Central memory CD8-positive, alpha-beta T cell (primary cell): ENCODE measurements around the gene KLC4.
A peak's percentile ranks its signal among the peaks of the same experiment; 100 is the strongest.

Experiments used
- ATAC-seq: fragments of 150-1000 bp; cut with Tn5 transposase; replicated peaks from 2 replicates; pipeline ENCODE4 v1.10.0; 2022; ENCODE audit warnings: mild to moderate bottlenecking, moderate FRiP score, moderate number of reproducible peaks; ENCODE audit not compliant: poor library complexity, severe bottlenecking; ENCODE audit errors: extremely low read depth
- DNase-seq, 2 donors: peaks; one replicate each; pipeline ENCODE4 v3.0.0; 2021; ENCODE audit warnings: low spot score in 2 of 2
- H3K27ac Mint-ChIP-seq: one replicate; pipeline ENCODE4 v1.8.0; 2022; ENCODE audit warnings: low read depth, mild to moderate bottlenecking, moderate library complexity, mixed read lengths
- H3K27me3 Mint-ChIP-seq: one replicate; pipeline ENCODE4 v1.8.0; 2022; ENCODE audit warnings: mixed read lengths
- H3K36me3 Mint-ChIP-seq: one replicate; pipeline ENCODE4 v1.8.0; 2022; ENCODE audit warnings: mild to moderate bottlenecking, moderate library complexity, mixed read lengths; ENCODE audit not compliant: insufficient read depth
- H3K4me1 Mint-ChIP-seq: one replicate; pipeline ENCODE4 v1.8.0; 2022; ENCODE audit warnings: mixed read lengths
- H3K4me3 Mint-ChIP-seq: one replicate; pipeline ENCODE4 v1.8.0; 2022; ENCODE audit warnings: mild to moderate bottlenecking, moderate library complexity, mixed read lengths
- H3K9me3 Mint-ChIP-seq: one replicate; pipeline ENCODE4 v1.8.0; 2022; ENCODE audit warnings: mixed read lengths

The KLC4 gene

DNA sequence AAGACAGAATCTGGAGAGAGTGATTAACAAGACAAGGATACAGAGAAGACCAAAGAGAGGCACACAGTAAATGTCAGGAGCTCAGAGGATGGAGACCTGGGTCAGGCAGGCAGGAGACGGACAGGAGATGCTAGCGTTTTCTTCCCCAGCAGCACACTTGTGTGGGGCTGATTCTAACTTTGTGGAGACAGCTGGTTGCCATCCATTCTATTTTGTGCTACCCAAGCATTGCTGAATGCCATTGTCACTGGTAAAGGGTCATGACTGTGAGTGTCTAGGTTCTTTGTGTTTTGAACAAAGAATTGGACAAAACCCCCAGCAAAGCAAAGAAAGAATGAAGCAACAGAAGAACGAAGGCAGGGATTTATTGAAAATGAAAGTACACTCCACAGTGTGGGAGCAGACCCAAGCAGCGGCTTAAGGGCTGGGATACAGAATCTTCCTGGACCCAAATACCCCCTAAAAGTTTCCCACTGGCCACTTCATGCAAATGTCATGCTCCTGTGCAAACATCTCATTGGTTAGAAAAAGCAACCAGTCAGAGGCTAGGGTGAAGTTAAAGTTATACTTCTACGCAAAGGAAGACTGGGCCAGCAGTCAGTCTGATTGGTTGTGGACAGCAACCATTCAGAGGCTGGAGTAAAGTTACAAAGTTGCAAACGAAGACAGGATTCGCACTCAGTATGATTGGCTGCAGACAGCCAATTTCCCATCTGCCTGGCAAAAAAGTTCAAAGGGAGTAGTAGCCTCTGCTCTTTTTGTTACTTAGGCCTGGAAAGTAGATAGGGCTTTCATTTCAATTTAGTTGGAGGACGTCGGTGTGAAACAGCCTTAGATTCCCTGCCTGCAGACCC lies 34.2 kb downstream of the KLC4 start:
- no peak for DNase-seq
- Mint-ChIP-seq H3K9me3 (no peaks in the 10 kb centered on the region), H3K27me3 (no peaks in the 10 kb centered on the region), H3K4me1 (peaks cover 11% of the 10 kb centered on the region), H3K36me3 (no peaks in the 10 kb centered on the region), H3K4me3 (peak overlapping the region; percentile 16), H3K27ac (no peak overlapping the region)
- no peak for ATAC-seq

GRCh38 chr6:43095939-43096338 lies 36.5 kb downstream of the KLC4 start:
- Mint-ChIP-seq H3K9me3 (no peaks in the 10 kb centered on the region), H3K27ac (peak overlapping the region; percentile 25), H3K4me3 (no peak overlapping the region), H3K4me1 (peaks cover 11% of the 10 kb centered on the region), H3K36me3 (no peaks in the 10 kb centered on the region), H3K27me3 (no peaks in the 10 kb centered on the region)
- DNase-seq (no peak), ATAC-seq (no peak)

- no peaks in the 10 kb centered on the region for H3K9me3 Mint-ChIP-seq
- H3K36me3 Mint-ChIP-seq: no peaks in the 10 kb centered on the region
- ATAC-seq (no peak), DNase-seq (no peak)
- H3K4me1 Mint-ChIP-seq: peaks cover 11% of the 10 kb centered on the region
- H3K27ac Mint-ChIP-seq: no peak overlapping the region
- no peaks in the 10 kb centered on the region for H3K27me3 Mint-ChIP-seq
- no peak overlapping the region for H3K4me3 Mint-ChIP-seq
Measured at GRCh38 chr6:43096451-43097097, 37.1 kb downstream of the KLC4 start.

DNA sequence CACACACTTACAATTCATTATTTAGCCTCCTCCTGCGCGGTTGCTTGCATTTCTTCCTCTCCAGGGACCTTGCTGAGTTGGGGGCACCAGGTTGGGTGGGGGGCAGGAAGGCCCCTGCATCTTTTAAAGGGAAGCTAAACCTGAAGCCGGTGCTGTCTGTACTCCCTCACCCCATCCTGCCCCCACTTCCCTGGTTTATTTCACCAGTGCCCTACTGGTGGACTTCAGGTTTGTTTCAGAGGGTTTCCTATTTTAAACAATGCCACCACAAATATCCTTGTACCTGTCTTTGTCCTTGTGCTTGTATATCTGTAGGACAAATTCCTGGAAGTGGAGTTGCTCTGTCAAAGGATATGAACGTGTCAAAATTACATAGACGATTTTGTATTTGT lies 37.7 kb downstream of the KLC4 start:
- Mint-ChIP-seq H3K4me3 (no peak overlapping the region), H3K4me1 (peaks cover 11% of the 10 kb centered on the region), H3K27me3 (no peaks in the 10 kb centered on the region), H3K36me3 (no peaks in the 10 kb centered on the region), H3K27ac (no peak overlapping the region), H3K9me3 (no peaks in the 10 kb centered on the region)
- ATAC-seq: no peak
- DNase-seq: no peak

- ATAC-seq (no peak), DNase-seq (no peak)
- H3K36me3 Mint-ChIP-seq: no peaks in the 10 kb centered on the region
- H3K4me3 Mint-ChIP-seq: no peak overlapping the region
- no peak overlapping the region for H3K27ac Mint-ChIP-seq
- H3K9me3 Mint-ChIP-seq: no peaks in the 10 kb centered on the region
- H3K27me3 Mint-ChIP-seq: no peaks in the 10 kb centered on the region
- peaks cover 11% of the 10 kb centered on the region for H3K4me1 Mint-ChIP-seq
Measured at GRCh38 chr6:43097502-43097901, 38.1 kb downstream of the KLC4 start.

GRCh38 chr6:43101497-43101896 lies 42.1 kb downstream of the KLC4 start:
- H3K4me3 Mint-ChIP-seq: no peak overlapping the region
- H3K9me3 Mint-ChIP-seq: no peaks in the 10 kb centered on the region
- H3K27ac Mint-ChIP-seq: peak overlapping the region; percentile 29
- H3K27me3 Mint-ChIP-seq: no peaks in the 10 kb centered on the region
- no peaks in the 10 kb centered on the region for H3K36me3 Mint-ChIP-seq
- DNase-seq (no peak), ATAC-seq (no peak)
- no peaks in the 10 kb centered on the region for H3K4me1 Mint-ChIP-seq

- Mint-ChIP-seq H3K27ac (no peak overlapping the region), H3K36me3 (no peaks in the 10 kb centered on the region), H3K4me1 (no peaks in the 10 kb centered on the region), H3K27me3 (no peaks in the 10 kb centered on the region), H3K4me3 (no peak overlapping the region), H3K9me3 (no peaks in the 10 kb centered on the region)
- no peak for ATAC-seq
- no peak for DNase-seq
Measured at GRCh38 chr6:43103253-43103876, 43.9 kb downstream of the KLC4 start.

GRCh38 chr6:43105538-43106222 lies 46.2 kb downstream of the KLC4 start:
- no peaks in the 10 kb centered on the region for H3K4me1 Mint-ChIP-seq
- no peak overlapping the region for H3K4me3 Mint-ChIP-seq
- ATAC-seq (no peak), DNase-seq (no peak)
- no peaks in the 10 kb centered on the region for H3K9me3 Mint-ChIP-seq
- H3K27me3 Mint-ChIP-seq: no peaks in the 10 kb centered on the region
- H3K36me3 Mint-ChIP-seq: no peaks in the 10 kb centered on the region
- no peak overlapping the region for H3K27ac Mint-ChIP-seq

DNA sequence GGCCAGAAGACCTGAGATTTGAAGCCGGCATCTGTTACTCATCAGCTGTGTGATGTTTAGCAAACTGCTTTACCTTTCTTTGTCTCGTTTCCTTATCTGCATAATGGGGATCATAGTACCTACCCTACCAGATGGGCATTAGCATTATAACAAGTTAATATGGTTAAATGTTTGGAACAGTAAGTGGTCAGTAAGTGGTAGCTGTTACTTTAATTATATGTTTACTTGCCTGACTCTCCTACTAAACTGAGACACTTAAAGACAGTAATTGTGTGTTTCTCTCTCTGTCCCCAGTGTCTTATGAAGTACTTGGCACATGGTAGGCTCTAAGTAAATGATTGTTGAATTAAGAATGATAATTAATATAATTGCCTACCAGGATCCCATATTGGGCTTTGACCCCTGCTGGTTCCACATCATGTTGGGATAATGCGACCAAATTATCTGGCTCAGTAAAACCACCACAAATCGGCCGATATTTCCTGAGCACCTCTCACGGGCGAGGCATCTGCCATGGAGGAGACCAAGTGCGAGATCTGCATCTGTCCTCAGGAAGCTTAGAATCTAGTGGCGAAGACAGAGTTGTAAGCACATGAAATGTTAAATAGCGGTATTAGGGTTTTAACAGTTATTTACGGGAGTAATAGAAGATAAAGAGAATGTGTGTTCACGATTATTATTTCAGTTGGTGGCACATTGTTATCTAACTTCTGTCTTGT lies 48.1 kb downstream of the KLC4 start:
- Mint-ChIP-seq H3K4me3 (no peak overlapping the region), H3K27me3 (no peaks in the 10 kb centered on the region), H3K36me3 (no peaks in the 10 kb centered on the region), H3K4me1 (no peaks in the 10 kb centered on the region), H3K27ac (no peak overlapping the region), H3K9me3 (no peaks in the 10 kb centered on the region)
- DNase-seq (no peak), ATAC-seq (no peak)

GRCh38 chr6:43113431-43114260 lies 54.2 kb downstream of the KLC4 start:
- Mint-ChIP-seq H3K27ac (no peak overlapping the region), H3K36me3 (peaks cover 2% of the 10 kb centered on the region), H3K9me3 (no peaks in the 10 kb centered on the region), H3K27me3 (no peaks in the 10 kb centered on the region), H3K4me3 (no peak overlapping the region), H3K4me1 (no peaks in the 10 kb centered on the region)
- ATAC-seq: no peak
- no peak for DNase-seq

GRCh38 chr6:43115365-43115764 lies 55.9 kb downstream of the KLC4 start:
- peaks cover 2% of the 10 kb centered on the region for H3K36me3 Mint-ChIP-seq
- no peak for ATAC-seq
- no peak for DNase-seq
- no peaks in the 10 kb centered on the region for H3K27me3 Mint-ChIP-seq
- H3K4me3 Mint-ChIP-seq: no peak overlapping the region
- H3K9me3 Mint-ChIP-seq: no peaks in the 10 kb centered on the region
- no peaks in the 10 kb centered on the region for H3K4me1 Mint-ChIP-seq
- no peak overlapping the region for H3K27ac Mint-ChIP-seq
